Mammary epithelial cell (primary cell): ENCODE measurements around the gene MARCHF9.

Source experiments
- CTCF ChIP-seq, 2 donors: IDR thresholded peaks in 1 of 2; conservative IDR thresholded peaks in 1 of 2; 2 replicates each; pipeline ENCODE4 v1.5.1; 2011 to 2012; ENCODE audit warnings: inconsistent platforms in 2 of 2, low read length in 2 of 2, mild to moderate bottlenecking in 2 of 2, control low read depth in 1 of 2, low read depth in 1 of 2; ENCODE audit not compliant: insufficient read depth in 1 of 2; ENCODE audit errors: extremely low read depth in 1 of 2
- EZH2 ChIP-seq: IDR thresholded peaks from 2 replicates; pipeline ENCODE4 v1.6.1; 2012; ENCODE audit warnings: low read length, inconsistent platforms, borderline replicate concordance

GRCh38 chr12:57793920-57794319, 39.0 kb downstream of the MARCHF9 start:
- no peak for TF ChIP-seq CTCF (conservative IDR thresholded peaks at IDR 0.05 in 1 of 2, IDR thresholded peaks at IDR 0.05 in 1 of 2; ENCODE audit: extremely low read depth in 1 of 2, insufficient read depth in 1 of 2, low read depth in 1 of 2, low read length in 2 of 2)
- TF ChIP-seq EZH2: no peak
